ENCODE results near the gene ARSA. TPM values are rescaled to one million over a fixed set of nuclear protein-coding genes. Genes with fewer than 3 reads are reported as not detected.

Gene ARSA
- polyA plus RNA-seq, 1 of the 3 experiments (the other 2 are of a cell fraction) = 34.2 TPM

GRCh38 chr22:50595189-50595588 lies 32.8 kb downstream of the ARSA start:
- ChIA-PET CTCF (no interaction called here), POLR2A (no interaction called here)
- no peak overlapping the region for H3K4me2 ChIP-seq
- no peak overlapping the region for H2AFZ ChIP-seq (ENCODE audit: low read depth)
- no peak for DNase-seq
- WGBS (ENCODE audit: low lambda C conversion rate) = 71% methylated on average over 3 of the region's 3 CpGs
- no peak overlapping the region for H3K27ac ChIP-seq (ENCODE audit: low read depth in 2 of 2, low read length in 1 of 2)
- no peaks in the 10 kb centered on the region for H3K9me3 ChIP-seq
- H3K27me3 ChIP-seq (ENCODE audit: insufficient read depth) = no peaks in the 10 kb centered on the region
- H3K4me1 ChIP-seq (ENCODE audit: control insufficient read depth in 1 of 2, insufficient read depth in 2 of 2, low read depth in 1 of 2, low read length in 1 of 2) = peaks cover 0 to 4% of the 10 kb centered on the region in 2 experiments; a peak in 1 of 4 replicates
- TF ChIP-seq FOXM1 (IDR thresholded peaks at IDR 0.05; ENCODE audit: low read depth) (no peak), RXRA (IDR thresholded peaks at IDR 0.05; ENCODE audit: borderline replicate concordance, low read depth) (no peak), FOXJ3 (CRISPR knock-in tag; IDR thresholded peaks at IDR 0.05) (no peak), GATA2 (CRISPR knock-in tag; IDR thresholded peaks at IDR 0.05) (no peak)
- H3K9ac ChIP-seq = no peak overlapping the region
- no peaks in the 10 kb centered on the region for H3K36me3 ChIP-seq (replicated peaks in 1 of 2; ENCODE audit: control insufficient read depth in 1 of 2, insufficient read depth in 2 of 2, low read length in 1 of 2)
- H3K79me2 ChIP-seq (ENCODE audit: insufficient read depth) = no peaks in the 10 kb centered on the region
- no peaks in the 10 kb centered on the region for H4K20me1 ChIP-seq (ENCODE audit: insufficient read depth)
- H3K4me3 ChIP-seq (ENCODE audit: low read depth in 2 of 2, low read length in 1 of 2) = no peak overlapping the region
- H3F3A ChIP-seq (replicated peaks; ENCODE audit: insufficient read depth) = no peaks in the 10 kb centered on the region
- H3K9me2 ChIP-seq = no peaks in the 10 kb centered on the region

- H4K20me1 ChIP-seq (ENCODE audit: insufficient read depth) = no peaks in the 10 kb centered on the region
- no peaks in the 10 kb centered on the region for H3K27me3 ChIP-seq (ENCODE audit: insufficient read depth)
- no peak overlapping the region for H2AFZ ChIP-seq (ENCODE audit: low read depth)
- ChIA-PET POLR2A (no interaction called here), CTCF (interaction anchor here (1.2 to 2.9 kb wide), 2 partner anchors 24 to 33 kb away, joined by 3 to 13 read pairs; no protein-coding TSS in a partner anchor)
- DNase-seq = no peak
- TF ChIP-seq JUND (IDR thresholded peaks at IDR 0.05) = no peak
- TF ChIP-seq NFIC (IDR thresholded peaks at IDR 0.05; ENCODE audit: borderline replicate concordance) = no peak
- TF ChIP-seq GATA2 (CRISPR knock-in tag; IDR thresholded peaks at IDR 0.05) = no peak
- TF ChIP-seq POLR2AphosphoS5 (IDR thresholded peaks at IDR 0.05; ENCODE audit: low read depth, low read length) = no peak
- TF ChIP-seq TCF12 (IDR thresholded peaks at IDR 0.05) = no peak
- TF ChIP-seq FOXM1 (IDR thresholded peaks at IDR 0.05; ENCODE audit: low read depth) = no peak
- no peak for TF ChIP-seq RAD21 (IDR thresholded peaks at IDR 0.05; ENCODE audit: low read length)
- TF ChIP-seq FOXJ3 (CRISPR knock-in tag; IDR thresholded peaks at IDR 0.05) = no peak
- no peak for TF ChIP-seq CHD2 (IDR thresholded peaks at IDR 0.05; ENCODE audit: low read length, partially characterized antibody)
- no peak for TF ChIP-seq USF2 (IDR thresholded peaks at IDR 0.05; ENCODE audit: borderline replicate concordance, low read depth, low read length)
- TF ChIP-seq NRF1 (IDR thresholded peaks at IDR 0.05; ENCODE audit: low read depth, low read length) = no peak
- TF ChIP-seq SIN3A (IDR thresholded peaks at IDR 0.05; ENCODE audit: borderline replicate concordance, low read depth, low read length) = no peak
- TF ChIP-seq FOSL2 (IDR thresholded peaks at IDR 0.05; ENCODE audit: borderline replicate concordance, low read depth) = no peak
- TF ChIP-seq MXI1 (IDR thresholded peaks at IDR 0.05; ENCODE audit: low read depth, low read length) = no peak
- TF ChIP-seq MEF2A (IDR thresholded peaks at IDR 0.05; ENCODE audit: borderline replicate concordance, low read depth) = no peak
- TF ChIP-seq MAX (IDR thresholded peaks at IDR 0.05; ENCODE audit: low read depth) = no peak
- no peak for TF ChIP-seq CTCF (IDR thresholded peaks at IDR 0.05)
- TF ChIP-seq ELF1 (IDR thresholded peaks at IDR 0.05) = no peak
- TF ChIP-seq YY1 (IDR thresholded peaks at IDR 0.05; ENCODE audit: low read depth) = no peak
- TF ChIP-seq TEAD4 (IDR thresholded peaks at IDR 0.05; ENCODE audit: borderline replicate concordance, insufficient read depth) = no peak
- no peak overlapping the region for H3K4me2 ChIP-seq
- H3K4me3 ChIP-seq (ENCODE audit: low read depth in 2 of 2, low read length in 1 of 2) = no peak overlapping the region
- no peaks in the 10 kb centered on the region for H3K36me3 ChIP-seq (replicated peaks in 1 of 2; ENCODE audit: control insufficient read depth in 1 of 2, insufficient read depth in 2 of 2, low read length in 1 of 2)
- no peak overlapping the region for H3K27ac ChIP-seq (ENCODE audit: low read depth in 2 of 2, low read length in 1 of 2)
- peaks cover 8% of the 10 kb centered on the region; the same call in 1 of the 2 replicates for H3K79me2 ChIP-seq (ENCODE audit: insufficient read depth)
- no peaks in the 10 kb centered on the region for H3F3A ChIP-seq (replicated peaks; ENCODE audit: insufficient read depth)
- no peaks in the 10 kb centered on the region for H3K9me3 ChIP-seq
- H3K4me1 ChIP-seq (ENCODE audit: control insufficient read depth in 1 of 2, insufficient read depth in 2 of 2, low read depth in 1 of 2, low read length in 1 of 2) = peaks cover 0 to 6% of the 10 kb centered on the region in 2 experiments; a peak in 1 of 4 replicates
- no peak overlapping the region for H3K9ac ChIP-seq
- no peaks in the 10 kb centered on the region for H3K9me2 ChIP-seq
- 97% methylated on average over 5 of the region's 5 CpGs for WGBS (ENCODE audit: low lambda C conversion rate)
These were observed 40.5 kb downstream of the ARSA start for GRCh38 chr22:50587407-50587806.
